ENCODE data around the gene CA5A.
"Not testable (repeated sequence)": the region's sequence is repeated elsewhere in the genome, so short reads cannot be mapped to it uniquely, and the experiment has no call there.

Gene CA5A

DNA sequence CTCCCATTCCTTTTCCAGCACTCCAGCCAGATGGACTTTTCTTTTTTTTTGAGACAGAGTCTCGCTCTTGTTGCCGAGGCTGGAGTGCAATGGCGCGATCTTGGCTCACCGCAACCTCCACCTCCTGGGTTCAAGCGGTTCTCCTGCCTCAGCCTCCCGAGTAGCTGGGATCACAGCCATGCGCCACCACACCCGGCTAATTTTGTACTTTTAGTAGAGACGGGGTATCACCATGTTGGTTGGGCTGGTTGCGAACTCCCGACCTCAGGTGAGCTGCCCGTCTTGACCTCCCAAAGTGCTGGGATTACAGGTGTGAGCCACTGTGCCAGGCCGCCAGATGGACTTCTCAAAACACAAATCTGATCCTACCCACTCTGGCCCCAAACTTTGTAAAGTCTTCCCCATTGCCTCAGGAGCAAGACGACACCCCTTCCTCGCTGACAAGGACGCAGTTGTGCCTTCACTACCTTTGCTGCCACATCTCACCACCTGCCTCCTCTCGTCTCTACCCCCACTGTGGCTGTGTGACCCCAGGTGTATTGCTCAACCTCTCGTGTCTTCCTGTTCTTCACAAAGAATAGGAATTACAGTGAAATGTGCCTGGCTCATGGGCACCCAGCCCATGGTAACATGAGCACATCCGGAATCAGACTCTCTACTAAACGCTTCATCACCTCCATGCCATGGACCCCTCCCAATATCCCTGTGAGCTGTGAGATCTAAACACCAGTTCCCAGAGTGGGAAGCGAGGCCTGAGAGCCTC is 11.2 kb upstream of the CA5A start:
- no peak for TF ChIP-seq ZNF274 (IDR thresholded peaks at IDR 0.05; ENCODE audit: low read depth, low read length)
- no peak overlapping the region for H3K4me3 ChIP-seq (ENCODE audit: low read length)

DNA sequence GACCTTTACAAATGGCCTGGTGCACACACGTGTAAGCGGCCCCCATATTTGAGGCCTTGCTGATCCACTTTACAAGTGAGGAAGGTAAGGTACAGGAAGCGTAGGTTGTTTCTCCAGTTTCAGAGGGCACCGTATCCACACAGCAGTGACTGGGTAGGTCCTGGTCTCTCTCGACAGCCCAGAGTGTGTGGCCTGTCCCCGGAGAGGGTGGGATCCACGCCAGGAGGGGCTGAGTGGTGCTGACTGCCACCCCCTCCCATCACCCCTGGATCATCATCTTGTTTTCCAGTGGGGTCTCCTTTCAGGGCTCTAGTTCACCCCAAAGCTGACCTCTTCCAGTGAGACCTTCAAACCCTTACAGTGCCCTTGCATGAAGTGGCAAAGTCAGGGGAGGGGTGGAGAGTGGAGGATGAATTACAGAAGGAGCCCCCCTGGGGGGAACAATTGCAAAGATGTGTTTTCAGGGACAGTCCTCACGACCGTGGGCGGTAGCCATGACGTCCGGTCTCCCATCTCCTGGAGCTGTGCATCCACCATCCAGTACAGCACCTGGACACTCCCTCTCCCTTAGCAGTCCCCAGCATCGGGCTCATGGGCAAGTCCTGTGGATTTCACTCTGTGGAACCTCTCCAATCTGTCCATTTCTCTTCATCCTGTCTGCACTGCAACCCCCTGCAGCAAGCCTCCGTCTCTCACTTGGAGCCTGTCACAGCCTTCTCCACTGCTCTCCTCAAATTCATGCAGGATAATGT is 10.4 kb upstream of the CA5A start:
- no peak for TF ChIP-seq ZNF274 (IDR thresholded peaks at IDR 0.05; ENCODE audit: low read depth, low read length)
- H3K4me3 ChIP-seq (ENCODE audit: low read length): no peak overlapping the region

DNA sequence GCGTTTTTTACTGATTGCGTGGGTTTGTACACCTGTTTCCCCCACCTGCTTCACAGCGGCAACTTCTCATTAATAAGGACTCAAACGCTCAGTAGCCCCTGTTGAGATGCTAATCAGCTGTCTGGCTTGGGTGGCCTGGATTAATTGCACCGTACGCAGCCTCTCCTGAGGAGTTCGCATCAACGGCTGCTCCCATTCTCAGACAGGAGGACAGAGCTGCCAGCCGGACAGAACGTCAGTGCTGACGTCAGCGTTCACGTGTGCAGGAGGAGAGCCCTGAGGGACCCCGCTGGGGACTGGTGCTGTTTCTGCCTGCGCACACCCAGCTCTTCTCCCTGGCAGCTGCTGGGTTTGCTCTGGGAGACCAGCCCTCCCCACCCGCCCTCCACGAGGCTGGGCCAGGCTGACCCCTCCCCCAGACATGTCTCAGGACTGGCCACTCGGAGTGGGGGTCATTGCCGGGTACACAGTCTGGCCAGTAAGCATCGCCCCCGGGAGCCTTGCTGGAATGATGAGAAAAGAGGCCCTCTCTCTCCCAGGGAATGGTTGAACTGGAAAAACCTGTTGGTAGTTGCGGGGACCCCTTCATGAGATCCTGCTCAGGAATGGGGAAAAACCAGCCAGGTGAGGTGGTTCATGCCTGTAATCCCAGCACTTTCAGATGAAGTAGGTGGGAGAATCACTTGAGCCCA is 9.2 kb upstream of the CA5A start:
- no peak overlapping the region; the same call in 1 of the 2 replicates for H3K4me3 ChIP-seq (ENCODE audit: low read length)

DNA sequence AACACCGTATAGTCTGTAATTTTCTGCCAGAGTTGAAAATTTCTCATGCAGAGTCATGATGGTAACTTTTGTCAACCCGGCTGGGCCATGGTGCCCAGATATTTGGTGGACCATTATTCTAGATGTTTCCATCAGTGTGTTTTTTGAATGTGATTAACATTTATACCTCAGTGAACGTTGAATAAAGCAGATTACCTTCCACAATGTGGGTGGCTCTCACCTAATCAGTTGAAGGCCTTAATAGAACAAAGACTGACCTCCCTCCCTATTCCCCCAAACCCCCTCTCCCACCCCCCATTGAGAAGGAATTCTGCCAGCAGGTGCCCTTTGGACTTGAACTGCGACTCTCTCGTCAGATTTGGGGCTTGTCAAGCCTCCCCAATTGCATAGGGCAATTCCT is 6.4 kb upstream of the CA5A start:
- H3K4me3 ChIP-seq (ENCODE audit: low read length): no peak overlapping the region
- TF ChIP-seq ZNF274 (IDR thresholded peaks at IDR 0.05; ENCODE audit: low read depth, low read length): no peak

More for the DNA sequence above, 9.2 kb upstream of the CA5A start:
- no peak for TF ChIP-seq ZNF274 (IDR thresholded peaks at IDR 0.05; ENCODE audit: low read depth, low read length)

DNA sequence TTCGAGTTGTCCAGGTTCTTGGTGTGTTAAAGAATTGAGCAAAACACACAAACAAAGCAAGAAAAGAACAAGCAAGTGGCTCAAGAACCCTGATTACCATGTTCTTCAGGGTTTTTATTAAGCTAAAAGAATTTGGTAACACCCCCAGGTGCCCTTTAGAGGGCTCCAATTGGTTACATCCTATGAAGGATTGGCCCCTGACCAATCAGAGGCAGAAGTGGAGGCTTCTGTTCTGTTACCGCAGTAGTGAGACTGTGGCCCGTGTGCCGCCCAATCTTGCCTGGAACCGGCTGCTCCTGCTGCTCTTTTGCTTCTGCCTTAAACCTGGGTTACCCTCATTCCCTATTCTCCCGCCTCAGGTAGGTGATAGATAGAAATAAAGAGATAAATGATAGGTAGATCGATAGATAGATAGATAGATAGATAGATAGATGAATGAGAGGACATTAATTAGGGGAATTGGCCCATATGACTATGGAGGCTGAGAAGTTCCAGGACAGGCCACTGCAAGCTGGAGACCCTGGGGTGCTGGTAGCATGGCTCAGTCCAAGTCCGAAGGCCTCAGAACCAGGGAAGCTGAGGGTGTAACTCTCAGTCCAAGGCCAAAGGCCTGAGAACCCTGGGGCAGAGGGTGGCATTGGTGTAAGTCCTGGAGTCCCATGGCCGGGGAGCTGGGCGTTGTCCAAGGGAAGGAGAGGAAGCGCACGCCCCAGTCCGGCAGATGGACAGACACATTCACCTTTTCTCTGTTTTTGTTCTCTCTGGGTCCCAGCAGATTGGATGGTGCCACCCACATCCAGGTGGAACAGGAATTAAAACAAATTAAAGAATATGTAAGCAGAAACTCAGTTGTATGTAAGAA is 3.5 kb upstream of the CA5A start:
- TF ChIP-seq ZNF274 (IDR thresholded peaks at IDR 0.05; ENCODE audit: low read depth, low read length): no peak
- H3K4me3 ChIP-seq (ENCODE audit: low read length): no peak overlapping the region

DNA sequence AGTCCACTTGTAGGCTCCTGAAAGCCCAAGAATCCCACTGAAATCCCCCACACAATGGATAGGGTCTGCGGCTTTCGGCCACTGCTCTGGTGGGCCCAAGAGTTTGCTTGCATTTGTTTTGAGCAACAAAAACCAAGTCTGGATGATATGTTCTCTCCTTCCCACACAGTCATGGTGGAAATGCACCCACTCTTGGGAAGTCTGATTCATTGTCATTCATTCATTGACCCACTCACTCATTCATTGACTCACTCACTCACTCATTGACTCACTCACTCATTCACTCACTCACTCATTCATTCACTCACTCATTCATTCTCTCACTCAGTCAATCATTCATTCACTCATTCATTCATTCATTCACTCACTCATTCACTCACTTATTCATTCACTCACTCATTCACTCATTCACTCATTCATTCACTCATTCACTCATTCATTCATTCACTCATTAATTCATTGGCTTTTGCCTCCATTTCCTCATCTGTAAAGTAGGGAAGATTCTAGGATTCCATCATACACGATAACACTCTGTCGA is 2.2 kb upstream of the CA5A start:
- H3K4me3 ChIP-seq (ENCODE audit: low read length): no peak overlapping the region
- no peak for TF ChIP-seq ZNF274 (IDR thresholded peaks at IDR 0.05; ENCODE audit: low read depth, low read length)

DNA sequence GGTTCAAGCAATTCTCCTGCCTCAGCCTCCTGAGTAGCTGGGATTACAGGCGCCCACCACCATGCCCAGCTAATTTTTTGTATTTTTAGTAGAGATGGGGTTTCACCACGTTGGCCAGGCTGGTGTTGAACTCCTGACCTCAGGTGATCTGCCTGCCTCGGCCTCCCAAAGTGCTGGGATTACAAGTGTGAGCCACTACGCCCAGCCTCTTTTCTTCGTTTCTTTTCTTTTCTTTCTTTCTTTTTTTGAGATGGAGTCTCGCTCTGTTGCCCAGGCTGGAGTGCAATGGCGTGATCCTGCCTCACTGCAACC is 858 bp upstream of the CA5A start:
- H3K4me3 ChIP-seq (ENCODE audit: low read length): not testable (repeated sequence)

DNA sequence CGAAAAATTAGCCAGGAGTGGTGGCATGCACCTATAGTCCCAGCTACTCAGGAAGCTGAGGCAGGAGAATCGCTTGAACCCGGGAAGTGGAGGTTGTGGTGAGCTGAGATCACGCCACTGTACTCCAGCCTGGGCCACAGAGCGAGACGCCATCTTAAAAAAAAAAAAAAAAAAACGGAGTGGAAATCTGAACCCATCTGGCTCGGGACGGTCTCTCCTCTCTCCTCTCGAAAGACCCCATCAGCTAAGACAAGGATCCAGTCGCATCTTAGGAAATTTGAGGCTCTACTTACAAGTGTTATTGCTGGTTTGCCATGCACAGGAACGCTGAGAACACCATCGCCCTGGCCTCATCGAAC is 334 bp downstream of the CA5A start:
- not testable (repeated sequence) for H3K4me3 ChIP-seq (ENCODE audit: low read length)

DNA sequence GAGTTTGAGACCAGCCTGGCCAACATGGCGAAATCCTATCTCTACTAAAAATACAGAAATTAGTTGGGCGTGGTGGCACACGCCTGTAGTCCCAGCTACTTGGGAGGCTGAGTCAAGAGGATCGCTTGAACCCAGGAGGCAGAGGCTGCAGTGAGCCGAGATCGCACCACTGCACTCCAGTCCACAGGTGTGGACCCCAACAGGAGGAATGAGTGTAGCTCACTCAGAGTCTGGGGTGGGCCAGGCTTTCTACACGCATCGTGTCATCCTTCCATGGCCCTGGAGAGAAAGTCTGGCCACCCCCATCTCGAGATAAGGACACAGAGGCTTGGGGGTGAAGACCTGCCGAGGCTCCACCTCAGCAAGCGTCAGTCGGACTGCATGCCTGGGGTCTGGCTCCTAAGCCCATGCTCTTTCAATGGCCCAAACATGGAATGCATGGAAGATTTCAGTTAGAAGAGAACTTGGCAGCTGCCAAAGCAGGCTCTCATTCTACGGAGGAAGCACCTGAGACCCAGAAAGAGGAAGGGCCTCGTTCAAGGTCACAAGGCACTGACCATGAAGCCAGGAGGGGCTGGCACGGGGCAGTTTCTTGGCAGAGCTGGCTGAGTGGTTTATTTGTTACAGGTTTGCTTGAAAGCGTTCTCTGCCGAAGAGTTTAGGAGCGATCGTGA is 1.4 kb downstream of the CA5A start:
- H3K4me3 ChIP-seq (ENCODE audit: low read length): not testable (repeated sequence)

DNA sequence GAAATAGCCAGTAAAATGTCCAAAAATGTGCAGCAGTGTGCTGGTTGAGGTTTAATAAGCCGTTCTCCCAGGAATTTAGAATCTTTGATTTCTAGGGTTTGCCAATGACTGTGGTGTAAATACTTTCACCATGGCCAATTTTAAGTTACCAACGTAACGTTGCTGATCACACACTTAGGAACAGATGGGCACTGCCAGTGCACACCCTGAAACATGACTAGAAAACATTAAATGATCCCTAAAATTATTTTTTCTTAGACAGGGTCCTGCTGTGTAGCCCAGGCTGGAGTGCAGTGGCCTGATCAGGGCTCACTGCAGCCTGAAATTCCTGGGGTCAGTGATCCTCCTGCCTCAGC is 3.2 kb downstream of the CA5A start:
- no peak for TF ChIP-seq ZNF274 (IDR thresholded peaks at IDR 0.05; ENCODE audit: low read depth, low read length)
- H3K4me3 ChIP-seq (ENCODE audit: low read length): no peak overlapping the region

DNA sequence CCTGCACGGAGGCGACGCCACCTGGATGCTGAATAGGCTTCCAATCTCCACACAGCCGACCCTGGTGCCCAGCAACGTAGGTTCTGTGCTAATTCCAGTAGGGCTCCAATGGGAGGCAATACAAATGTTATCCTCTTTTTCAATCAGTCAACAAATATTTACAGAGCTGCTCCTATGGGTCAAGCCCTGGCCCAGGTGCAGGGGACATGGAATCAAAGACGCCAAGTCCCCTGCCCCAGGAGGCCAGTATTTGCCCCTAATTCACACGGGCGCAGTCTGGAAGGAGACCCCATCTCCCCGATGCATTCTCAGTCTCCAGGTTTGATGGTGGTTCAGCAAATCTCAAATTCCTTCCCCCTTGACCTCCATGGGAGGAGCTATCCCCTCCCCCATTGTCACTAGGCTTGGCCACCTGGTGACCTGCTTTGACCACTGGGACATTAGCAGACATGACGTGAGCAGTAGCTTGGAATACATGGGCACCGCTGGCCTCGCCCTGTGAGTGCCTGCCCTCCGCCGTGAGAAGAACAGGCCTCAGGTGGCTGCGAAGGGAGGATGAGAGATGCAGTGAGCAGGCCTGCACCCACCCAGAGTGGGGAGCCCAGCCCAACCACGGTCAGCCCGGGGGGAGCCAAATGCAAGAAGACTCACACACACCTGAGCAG is 3.7 kb downstream of the CA5A start:
- H3K4me3 ChIP-seq (ENCODE audit: low read length): not testable (repeated sequence)

DNA sequence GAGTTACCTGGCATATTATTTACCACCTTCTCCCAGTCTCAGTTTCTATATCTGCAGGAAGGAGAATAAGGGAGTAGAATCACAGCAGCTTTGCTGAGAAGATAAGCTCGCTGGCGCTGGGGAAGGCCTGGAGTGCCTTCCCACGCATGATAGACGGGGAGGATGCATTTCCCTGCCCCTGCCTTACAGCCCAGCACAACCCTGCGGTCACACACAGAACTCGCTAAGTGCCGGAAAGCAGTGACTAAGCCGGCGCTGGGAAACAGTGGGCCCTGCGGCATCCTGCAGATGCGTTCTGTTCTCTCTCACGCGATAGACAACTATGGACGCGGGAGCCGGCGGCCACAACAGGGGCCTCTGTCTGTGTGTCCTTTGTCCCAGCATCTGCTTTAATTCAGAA is 4.8 kb downstream of the CA5A start:
- no peak for TF ChIP-seq ZNF274 (IDR thresholded peaks at IDR 0.05; ENCODE audit: low read depth, low read length)
- no peak overlapping the region for H3K4me3 ChIP-seq (ENCODE audit: low read length)

DNA sequence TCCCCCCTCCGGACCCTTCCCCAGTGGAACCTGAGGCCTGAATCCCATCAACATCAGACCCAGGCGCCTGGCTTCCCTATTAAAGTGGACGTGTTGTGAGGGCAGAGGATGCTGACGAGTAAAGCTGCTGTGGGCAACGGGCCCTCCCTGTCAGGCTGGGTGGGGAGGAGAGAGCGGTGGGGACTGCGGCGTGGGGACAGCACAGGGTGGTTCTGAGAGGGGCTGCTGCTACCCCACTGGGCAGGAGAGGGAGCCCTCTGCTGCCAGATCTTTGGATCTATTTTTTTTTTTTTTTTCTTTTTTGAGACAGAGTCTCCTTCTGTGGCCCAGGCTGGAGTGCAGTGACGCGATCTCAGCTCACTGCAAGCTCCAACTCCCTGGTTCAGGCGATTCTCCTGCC is 5.9 kb downstream of the CA5A start:
- TF ChIP-seq ZNF274 (IDR thresholded peaks at IDR 0.05; ENCODE audit: low read depth, low read length): no peak
- H3K4me3 ChIP-seq (ENCODE audit: low read length): no peak overlapping the region
